ENCODE measurements around the gene SPN.

GRCh38 chr16:29712809-29713208, 49.8 kb downstream of the SPN start:
- TF ChIP-seq, protein P1, sequence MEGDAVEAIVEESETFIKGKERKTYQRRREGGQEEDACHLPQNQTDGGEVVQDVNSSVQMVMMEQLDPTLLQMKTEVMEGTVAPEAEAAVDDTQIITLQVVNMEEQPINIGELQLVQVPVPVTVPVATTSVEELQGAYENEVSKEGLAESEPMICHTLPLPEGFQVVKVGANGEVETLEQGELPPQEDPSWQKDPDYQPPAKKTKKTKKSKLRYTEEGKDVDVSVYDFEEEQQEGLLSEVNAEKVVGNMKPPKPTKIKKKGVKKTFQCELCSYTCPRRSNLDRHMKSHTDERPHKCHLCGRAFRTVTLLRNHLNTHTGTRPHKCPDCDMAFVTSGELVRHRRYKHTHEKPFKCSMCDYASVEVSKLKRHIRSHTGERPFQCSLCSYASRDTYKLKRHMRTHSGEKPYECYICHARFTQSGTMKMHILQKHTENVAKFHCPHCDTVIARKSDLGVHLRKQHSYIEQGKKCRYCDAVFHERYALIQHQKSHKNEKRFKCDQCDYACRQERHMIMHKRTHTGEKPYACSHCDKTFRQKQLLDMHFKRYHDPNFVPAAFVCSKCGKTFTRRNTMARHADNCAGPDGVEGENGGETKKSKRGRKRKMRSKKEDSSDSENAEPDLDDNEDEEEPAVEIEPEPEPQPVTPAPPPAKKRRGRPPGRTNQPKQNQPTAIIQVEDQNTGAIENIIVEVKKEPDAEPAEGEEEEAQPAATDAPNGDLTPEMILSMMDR (tag by site-specific recombination; IDR thresholded peaks at IDR 0.05): no peak
- TF ChIP-seq, protein P2, sequence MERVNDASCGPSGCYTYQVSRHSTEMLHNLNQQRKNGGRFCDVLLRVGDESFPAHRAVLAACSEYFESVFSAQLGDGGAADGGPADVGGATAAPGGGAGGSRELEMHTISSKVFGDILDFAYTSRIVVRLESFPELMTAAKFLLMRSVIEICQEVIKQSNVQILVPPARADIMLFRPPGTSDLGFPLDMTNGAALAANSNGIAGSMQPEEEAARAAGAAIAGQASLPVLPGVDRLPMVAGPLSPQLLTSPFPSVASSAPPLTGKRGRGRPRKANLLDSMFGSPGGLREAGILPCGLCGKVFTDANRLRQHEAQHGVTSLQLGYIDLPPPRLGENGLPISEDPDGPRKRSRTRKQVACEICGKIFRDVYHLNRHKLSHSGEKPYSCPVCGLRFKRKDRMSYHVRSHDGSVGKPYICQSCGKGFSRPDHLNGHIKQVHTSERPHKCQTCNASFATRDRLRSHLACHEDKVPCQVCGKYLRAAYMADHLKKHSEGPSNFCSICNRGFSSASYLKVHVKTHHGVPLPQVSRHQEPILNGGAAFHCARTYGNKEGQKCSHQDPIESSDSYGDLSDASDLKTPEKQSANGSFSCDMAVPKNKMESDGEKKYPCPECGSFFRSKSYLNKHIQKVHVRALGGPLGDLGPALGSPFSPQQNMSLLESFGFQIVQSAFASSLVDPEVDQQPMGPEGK (tag by site-specific recombination; IDR thresholded peaks at IDR 0.05): no peak
- no peak for TF ChIP-seq ZNF626 (tag by site-specific recombination; IDR thresholded peaks at IDR 0.05)
- TF ChIP-seq OSR2 (tag by site-specific recombination; IDR thresholded peaks at IDR 0.05): no peak
- no peak for TF ChIP-seq ZBTB8A (tag by site-specific recombination; IDR thresholded peaks at IDR 0.05)
- TF ChIP-seq ZNF175 (tag by site-specific recombination; IDR thresholded peaks at IDR 0.05): no peak
- no peak for TF ChIP-seq YY1 (tag by site-specific recombination; IDR thresholded peaks at IDR 0.05)
- no peak for TF ChIP-seq PBX3 (CRISPR knock-in tag; IDR thresholded peaks at IDR 0.05)
- TF ChIP-seq TSHZ1 (tag by site-specific recombination; IDR thresholded peaks at IDR 0.05; ENCODE audit: borderline replicate concordance): no peak
- TF ChIP-seq ZNF146 (tag by site-specific recombination; IDR thresholded peaks at IDR 0.05): no peak
- TF ChIP-seq, protein P3, sequence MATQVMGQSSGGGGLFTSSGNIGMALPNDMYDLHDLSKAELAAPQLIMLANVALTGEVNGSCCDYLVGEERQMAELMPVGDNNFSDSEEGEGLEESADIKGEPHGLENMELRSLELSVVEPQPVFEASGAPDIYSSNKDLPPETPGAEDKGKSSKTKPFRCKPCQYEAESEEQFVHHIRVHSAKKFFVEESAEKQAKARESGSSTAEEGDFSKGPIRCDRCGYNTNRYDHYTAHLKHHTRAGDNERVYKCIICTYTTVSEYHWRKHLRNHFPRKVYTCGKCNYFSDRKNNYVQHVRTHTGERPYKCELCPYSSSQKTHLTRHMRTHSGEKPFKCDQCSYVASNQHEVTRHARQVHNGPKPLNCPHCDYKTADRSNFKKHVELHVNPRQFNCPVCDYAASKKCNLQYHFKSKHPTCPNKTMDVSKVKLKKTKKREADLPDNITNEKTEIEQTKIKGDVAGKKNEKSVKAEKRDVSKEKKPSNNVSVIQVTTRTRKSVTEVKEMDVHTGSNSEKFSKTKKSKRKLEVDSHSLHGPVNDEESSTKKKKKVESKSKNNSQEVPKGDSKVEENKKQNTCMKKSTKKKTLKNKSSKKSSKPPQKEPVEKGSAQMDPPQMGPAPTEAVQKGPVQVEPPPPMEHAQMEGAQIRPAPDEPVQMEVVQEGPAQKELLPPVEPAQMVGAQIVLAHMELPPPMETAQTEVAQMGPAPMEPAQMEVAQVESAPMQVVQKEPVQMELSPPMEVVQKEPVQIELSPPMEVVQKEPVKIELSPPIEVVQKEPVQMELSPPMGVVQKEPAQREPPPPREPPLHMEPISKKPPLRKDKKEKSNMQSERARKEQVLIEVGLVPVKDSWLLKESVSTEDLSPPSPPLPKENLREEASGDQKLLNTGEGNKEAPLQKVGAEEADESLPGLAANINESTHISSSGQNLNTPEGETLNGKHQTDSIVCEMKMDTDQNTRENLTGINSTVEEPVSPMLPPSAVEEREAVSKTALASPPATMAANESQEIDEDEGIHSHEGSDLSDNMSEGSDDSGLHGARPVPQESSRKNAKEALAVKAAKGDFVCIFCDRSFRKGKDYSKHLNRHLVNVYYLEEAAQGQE (tag by site-specific recombination; IDR thresholded peaks at IDR 0.05): no peak
- no peak for TF ChIP-seq ZNF292 (tag by site-specific recombination; IDR thresholded peaks at IDR 0.05; ENCODE audit: borderline replicate concordance, low read depth)
- TF ChIP-seq GFI1B (tag by site-specific recombination; IDR thresholded peaks at IDR 0.05): no peak
- TF ChIP-seq SALL2 (tag by site-specific recombination; IDR thresholded peaks at IDR 0.05; ENCODE audit: borderline replicate concordance): no peak
